GM12878 (cell line): ENCODE data around the gene PPIL6. TPM values are rescaled to one million over a fixed set of nuclear protein-coding genes. Genes with fewer than 3 reads are reported as not detected.

Experiments
- HDAC2 ChIP-seq: fragments of 200-600 bp; sonication (generic); IDR thresholded peaks from 2 replicates; pipeline ENCODE4 v1.6.1; 2017
- IKZF2 ChIP-seq, 2 experiments: fragments of 450-650 bp; IDR thresholded peaks; 2 replicates each; pipeline ENCODE4 v1.6.1; 2017; ENCODE audit warnings: mild to moderate bottlenecking in 2 of 2, moderate library complexity in 2 of 2
- JUNB ChIP-seq: IDR thresholded peaks from 2 replicates; pipeline ENCODE4 v1.6.1; 2016; ENCODE audit warnings: antibody characterized with exemption, mild to moderate bottlenecking
- MXI1 ChIP-seq: fragments of 150-350 bp; IDR thresholded peaks from 2 replicates; pipeline ENCODE4 v1.6.1; 2011; ENCODE audit warnings: low read depth, mild to moderate bottlenecking, inconsistent platforms, low read length, improper control_type of control experiment
- POLR2AphosphoS2 ChIP-seq: IDR thresholded peaks from 2 replicates; pipeline ENCODE4 v1.6.1; 2011; ENCODE audit warnings: low read depth, mild to moderate bottlenecking, low read length, improper control_type of control experiment, moderate library complexity
- POLR2AphosphoS5 ChIP-seq: IDR thresholded peaks from 2 replicates; pipeline ENCODE4 v1.6.1; 2011; ENCODE audit warnings: mild to moderate bottlenecking, low read length, inconsistent platforms
- RAD21 ChIP-seq: IDR thresholded peaks from 2 replicates; pipeline ENCODE4 v1.6.1; 2011; ENCODE audit warnings: mild to moderate bottlenecking, low read depth, low read length, moderate library complexity; ENCODE audit not compliant: insufficient read depth
- RBBP5 ChIP-seq: fragments of 200-600 bp; sonication (generic); conservative IDR thresholded peaks from 2 replicates; pipeline ENCODE4 v1.6.1; 2016
- SIN3A ChIP-seq: IDR thresholded peaks from 2 replicates; pipeline ENCODE4 v1.6.1; 2012; ENCODE audit warnings: low read depth, low read length, improper control_type of control experiment
- SIX5 ChIP-seq: IDR thresholded peaks from 2 replicates; pipeline ENCODE4 v1.6.1; 2011; ENCODE audit warnings: mild to moderate bottlenecking, low read depth, low read length, moderate library complexity; ENCODE audit not compliant: severe bottlenecking
- SKIL ChIP-seq: fragments of 450-650 bp; IDR thresholded peaks from 2 replicates; pipeline ENCODE4 v1.6.1; 2017; ENCODE audit warnings: mild to moderate bottlenecking, low read depth, inconsistent platforms; ENCODE audit not compliant: poor library complexity, severe bottlenecking
- SMAD1 ChIP-seq: fragments of 450-650 bp; IDR thresholded peaks from 2 replicates; pipeline ENCODE4 v1.6.1; 2018; ENCODE audit warnings: mild to moderate bottlenecking, low read depth; ENCODE audit not compliant: partially characterized antibody
- SPI1 ChIP-seq: IDR thresholded peaks from 2 replicates; pipeline ENCODE4 v1.6.1; 2011; ENCODE audit warnings: low read depth, mild to moderate bottlenecking, low read length, moderate library complexity, borderline replicate concordance; ENCODE audit not compliant: insufficient read depth
- STAT3 ChIP-seq: IDR thresholded peaks from 2 replicates; pipeline ENCODE4 v1.6.1; 2011; ENCODE audit warnings: low read depth, low read length, improper control_type of control experiment
- TAF1 ChIP-seq: IDR thresholded peaks from 2 replicates; pipeline ENCODE4 v1.6.1; 2011; ENCODE audit warnings: mild to moderate bottlenecking, low read depth, low read length, borderline replicate concordance
- ZNF207 ChIP-seq: fragments of 450-650 bp; IDR thresholded peaks from 2 replicates; pipeline ENCODE4 v1.6.1; 2014; ENCODE audit warnings: antibody characterized with exemption, mild to moderate bottlenecking, borderline replicate concordance
- ZNF274 ChIP-seq: IDR thresholded peaks from one replicate; pipeline ENCODE4 v1.8.0; 2011; ENCODE audit not compliant: insufficient read length, insufficient read depth
- polyA plus RNA-seq, 11 experiments: library from polyadenylated mRNA; depleted of rRNA in 4 of 11; unstranded in 6 of 11; stranded (reverse) in 5 of 11; fragments of >200 nt; fragmentation: Nextera tagmentation in 4 of 11; fragmentation: Illumina TruSeq in 1 of 11; extraction: Ambion mirVana in 4 of 11; extraction: Trizol in 1 of 11; gene quantifications; 1 replicate in 1 of 11; 2 replicates in 10 of 11; pipeline versions ENCODE4 v1.2.1 to v1.2.3, GENCODE V29; 2011 to 2016; ENCODE audit warnings: inconsistent platforms in 2 of 11, missing spikeins in 2 of 11, low read depth in 1 of 11
- total RNA-seq, 4 experiments: library from RNA; depleted of rRNA in 3 of 4; stranded (reverse); fragments of >200 nt in 3 of 4; fragmentation: Illumina TruSeq in 1 of 4; extraction: Trizol in 1 of 4; gene quantifications; 2 replicates each; pipeline versions ENCODE4 v1.2.1 to v1.2.3, GENCODE V29; 2013 to 2021
- TF ChIP-seq, protein P1 (sequence below): IDR thresholded peaks from 2 replicates; pipeline ENCODE4 v1.6.1; 2012; ENCODE audit warnings: improper control_type of control experiment, low read depth, low read length; ENCODE audit not compliant: insufficient replicate concordance
- TF ChIP-seq, protein P2 (sequence below): fragments of 450-650 bp; IDR thresholded peaks from 2 replicates; pipeline ENCODE4 v1.6.1; 2018; ENCODE audit warnings: mild to moderate bottlenecking, low read depth, moderate library complexity; ENCODE audit not compliant: partially characterized antibody

The PPIL6 gene
- total and polyA plus RNA-seq, 10 of the 15 experiments (the other 5 are each of a cell fraction or from before 2014, with no cell fraction given), result 0.01 to 0.26 (median 0.12) TPM; not detected in 5

- no peak; a peak in 1 of 4 replicates for TF ChIP-seq IKZF2 (IDR thresholded peaks at IDR 0.05)
- TF ChIP-seq ZNF207, result no peak
- TF ChIP-seq SMAD1, result peak; percentile 36
- TF ChIP-seq, protein P1, sequence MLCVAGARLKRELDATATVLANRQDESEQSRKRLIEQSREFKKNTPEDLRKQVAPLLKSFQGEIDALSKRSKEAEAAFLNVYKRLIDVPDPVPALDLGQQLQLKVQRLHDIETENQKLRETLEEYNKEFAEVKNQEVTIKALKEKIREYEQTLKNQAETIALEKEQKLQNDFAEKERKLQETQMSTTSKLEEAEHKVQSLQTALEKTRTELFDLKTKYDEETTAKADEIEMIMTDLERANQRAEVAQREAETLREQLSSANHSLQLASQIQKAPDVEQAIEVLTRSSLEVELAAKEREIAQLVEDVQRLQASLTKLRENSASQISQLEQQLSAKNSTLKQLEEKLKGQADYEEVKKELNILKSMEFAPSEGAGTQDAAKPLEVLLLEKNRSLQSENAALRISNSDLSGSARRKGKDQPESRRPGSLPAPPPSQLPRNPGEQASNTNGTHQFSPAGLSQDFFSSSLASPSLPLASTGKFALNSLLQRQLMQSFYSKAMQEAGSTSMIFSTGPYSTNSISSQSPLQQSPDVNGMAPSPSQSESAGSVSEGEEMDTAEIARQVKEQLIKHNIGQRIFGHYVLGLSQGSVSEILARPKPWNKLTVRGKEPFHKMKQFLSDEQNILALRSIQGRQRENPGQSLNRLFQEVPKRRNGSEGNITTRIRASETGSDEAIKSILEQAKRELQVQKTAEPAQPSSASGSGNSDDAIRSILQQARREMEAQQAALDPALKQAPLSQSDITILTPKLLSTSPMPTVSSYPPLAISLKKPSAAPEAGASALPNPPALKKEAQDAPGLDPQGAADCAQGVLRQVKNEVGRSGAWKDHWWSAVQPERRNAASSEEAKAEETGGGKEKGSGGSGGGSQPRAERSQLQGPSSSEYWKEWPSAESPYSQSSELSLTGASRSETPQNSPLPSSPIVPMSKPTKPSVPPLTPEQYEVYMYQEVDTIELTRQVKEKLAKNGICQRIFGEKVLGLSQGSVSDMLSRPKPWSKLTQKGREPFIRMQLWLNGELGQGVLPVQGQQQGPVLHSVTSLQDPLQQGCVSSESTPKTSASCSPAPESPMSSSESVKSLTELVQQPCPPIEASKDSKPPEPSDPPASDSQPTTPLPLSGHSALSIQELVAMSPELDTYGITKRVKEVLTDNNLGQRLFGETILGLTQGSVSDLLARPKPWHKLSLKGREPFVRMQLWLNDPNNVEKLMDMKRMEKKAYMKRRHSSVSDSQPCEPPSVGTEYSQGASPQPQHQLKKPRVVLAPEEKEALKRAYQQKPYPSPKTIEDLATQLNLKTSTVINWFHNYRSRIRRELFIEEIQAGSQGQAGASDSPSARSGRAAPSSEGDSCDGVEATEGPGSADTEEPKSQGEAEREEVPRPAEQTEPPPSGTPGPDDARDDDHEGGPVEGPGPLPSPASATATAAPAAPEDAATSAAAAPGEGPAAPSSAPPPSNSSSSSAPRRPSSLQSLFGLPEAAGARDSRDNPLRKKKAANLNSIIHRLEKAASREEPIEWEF, result no peak
- peak; percentile 82; the same call in 1 of the 2 replicates for TF ChIP-seq POLR2AphosphoS2
- TF ChIP-seq JUNB, result no peak
- TF ChIP-seq HDAC2, result no peak
- no peak for TF ChIP-seq STAT3
- no peak for TF ChIP-seq RAD21
- TF ChIP-seq SIN3A, result 0 out of 2 replicates have a peak, but pooled peaks have one; percentile 27
- no peak for TF ChIP-seq SKIL
- no peak for TF ChIP-seq ZNF274
- TF ChIP-seq SIX5, result no peak
- peak; percentile 98 for TF ChIP-seq POLR2AphosphoS5
- TF ChIP-seq, protein P2, sequence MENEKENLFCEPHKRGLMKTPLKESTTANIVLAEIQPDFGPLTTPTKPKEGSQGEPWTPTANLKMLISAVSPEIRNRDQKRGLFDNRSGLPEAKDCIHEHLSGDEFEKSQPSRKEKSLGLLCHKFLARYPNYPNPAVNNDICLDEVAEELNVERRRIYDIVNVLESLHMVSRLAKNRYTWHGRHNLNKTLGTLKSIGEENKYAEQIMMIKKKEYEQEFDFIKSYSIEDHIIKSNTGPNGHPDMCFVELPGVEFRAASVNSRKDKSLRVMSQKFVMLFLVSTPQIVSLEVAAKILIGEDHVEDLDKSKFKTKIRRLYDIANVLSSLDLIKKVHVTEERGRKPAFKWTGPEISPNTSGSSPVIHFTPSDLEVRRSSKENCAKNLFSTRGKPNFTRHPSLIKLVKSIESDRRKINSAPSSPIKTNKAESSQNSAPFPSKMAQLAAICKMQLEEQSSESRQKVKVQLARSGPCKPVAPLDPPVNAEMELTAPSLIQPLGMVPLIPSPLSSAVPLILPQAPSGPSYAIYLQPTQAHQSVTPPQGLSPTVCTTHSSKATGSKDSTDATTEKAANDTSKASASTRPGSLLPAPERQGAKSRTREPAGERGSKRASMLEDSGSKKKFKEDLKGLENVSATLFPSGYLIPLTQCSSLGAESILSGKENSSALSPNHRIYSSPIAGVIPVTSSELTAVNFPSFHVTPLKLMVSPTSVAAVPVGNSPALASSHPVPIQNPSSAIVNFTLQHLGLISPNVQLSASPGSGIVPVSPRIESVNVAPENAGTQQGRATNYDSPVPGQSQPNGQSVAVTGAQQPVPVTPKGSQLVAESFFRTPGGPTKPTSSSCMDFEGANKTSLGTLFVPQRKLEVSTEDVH, result no peak
- no peak for TF ChIP-seq RBBP5
- 0 out of 2 replicates have a peak, but pooled peaks have one; percentile 5 for TF ChIP-seq MXI1
- no peak for TF ChIP-seq SPI1
- TF ChIP-seq TAF1, result peak; percentile 92
Observed at GRCh38 chr6:109381747-109382575, 58.5 kb downstream of the PPIL6 start, which contains the start of gene CD164 (continued).
